ENCODE data around the gene MSANTD1.

The MSANTD1 gene

GRCh38 chr4:3233391-3234071 is 15.4 kb upstream of the MSANTD1 start:
- H3K27ac ChIP-seq (ENCODE audit: insufficient read depth in 1 of 2, low read depth in 1 of 2, low read length in 2 of 2, poor library complexity in 1 of 2, severe bottlenecking in 2 of 2), result no peak overlapping the region
- POLR2A ChIA-PET, result no interaction called here
- WGBS (ENCODE audit: insufficient coverage), result 95% methylated on average over 19 of the region's 21 CpGs
- CTCF ChIA-PET, result no interaction called here
- H3K36me3 ChIP-seq (ENCODE audit: control insufficient read depth in 4 of 4, insufficient read depth in 4 of 4, low read length in 3 of 4), result peaks cover 27 to 95% (median 65%) of the 10 kb centered on the region in 4 experiments
- DNase-seq, result no peak
- no peaks in the 10 kb centered on the region for H3K4me1 ChIP-seq (ENCODE audit: control extremely low read depth in 1 of 4, control insufficient read depth in 4 of 4, insufficient read depth in 4 of 4, low read length in 3 of 4)
- no peak overlapping the region for H3K4me3 ChIP-seq (ENCODE audit: control insufficient read depth in 1 of 7, extremely low read depth in 1 of 7, insufficient read depth in 4 of 7, low read depth in 2 of 7, low read length in 6 of 7)
- no peaks in the 10 kb centered on the region for H3K27me3 ChIP-seq (replicated peaks in 2 of 5; ENCODE audit: control insufficient read depth in 4 of 5, insufficient read depth in 5 of 5, low read length in 4 of 5)
- no peaks in the 10 kb centered on the region for H3K9me3 ChIP-seq (ENCODE audit: control extremely low read depth in 1 of 5, control insufficient read depth in 4 of 5, insufficient read depth in 2 of 5, low read depth in 1 of 5, low read length in 4 of 5)

GRCh38 chr4:3234171-3235029 is 14.6 kb upstream of the MSANTD1 start:
- Histone ChIP-seq H3K27me3 (replicated peaks in 2 of 5; ENCODE audit: control insufficient read depth in 4 of 5, insufficient read depth in 5 of 5, low read length in 4 of 5) (no peaks in the 10 kb centered on the region), H3K27ac (ENCODE audit: insufficient read depth in 1 of 2, low read depth in 1 of 2, low read length in 2 of 2, poor library complexity in 1 of 2, severe bottlenecking in 2 of 2) (no peak overlapping the region), H3K9me3 (ENCODE audit: control extremely low read depth in 1 of 5, control insufficient read depth in 4 of 5, insufficient read depth in 2 of 5, low read depth in 1 of 5, low read length in 4 of 5) (no peaks in the 10 kb centered on the region), H3K4me1 (ENCODE audit: control extremely low read depth in 1 of 4, control insufficient read depth in 4 of 4, insufficient read depth in 4 of 4, low read length in 3 of 4) (no peaks in the 10 kb centered on the region), H3K36me3 (ENCODE audit: control insufficient read depth in 4 of 4, insufficient read depth in 4 of 4, low read length in 3 of 4) (peaks cover 20 to 95% (median 62%) of the 10 kb centered on the region in 4 experiments), H3K4me3 (ENCODE audit: control insufficient read depth in 1 of 7, extremely low read depth in 1 of 7, insufficient read depth in 4 of 7, low read depth in 2 of 7, low read length in 6 of 7) (no peak overlapping the region)
- DNase-seq, result no peak
- CTCF ChIA-PET, result no interaction called here
- 96% methylated on average over 17 of the region's 23 CpGs for WGBS (ENCODE audit: insufficient coverage)
- POLR2A ChIA-PET, result no interaction called here

GRCh38 chr4:3235030-3235345 is 14.0 kb upstream of the MSANTD1 start:
- no peaks in the 10 kb centered on the region for H3K4me1 ChIP-seq (ENCODE audit: control extremely low read depth in 1 of 4, control insufficient read depth in 4 of 4, insufficient read depth in 4 of 4, low read length in 3 of 4)
- no peaks in the 10 kb centered on the region for H3K27me3 ChIP-seq (replicated peaks in 2 of 5; ENCODE audit: control insufficient read depth in 4 of 5, insufficient read depth in 5 of 5, low read length in 4 of 5)
- no peaks in the 10 kb centered on the region for H3K9me3 ChIP-seq (ENCODE audit: control extremely low read depth in 1 of 5, control insufficient read depth in 4 of 5, insufficient read depth in 2 of 5, low read depth in 1 of 5, low read length in 4 of 5)
- WGBS (ENCODE audit: insufficient coverage), result 98% methylated on average over 14 of the region's 14 CpGs
- H3K4me3 ChIP-seq (ENCODE audit: control insufficient read depth in 1 of 7, extremely low read depth in 1 of 7, insufficient read depth in 4 of 7, low read depth in 2 of 7, low read length in 6 of 7), result no peak overlapping the region
- peaks cover 17 to 95% (median 59%) of the 10 kb centered on the region in 4 experiments for H3K36me3 ChIP-seq (ENCODE audit: control insufficient read depth in 4 of 4, insufficient read depth in 4 of 4, low read length in 3 of 4)
- DNase-seq, result no peak
- POLR2A ChIA-PET, result no interaction called here
- H3K27ac ChIP-seq (ENCODE audit: insufficient read depth in 1 of 2, low read depth in 1 of 2, low read length in 2 of 2, poor library complexity in 1 of 2, severe bottlenecking in 2 of 2), result no peak overlapping the region
- CTCF ChIA-PET, result no interaction called here

- H3K27me3 ChIP-seq (replicated peaks in 2 of 5; ENCODE audit: control insufficient read depth in 4 of 5, insufficient read depth in 5 of 5, low read length in 4 of 5), result no peaks in the 10 kb centered on the region
- H3K4me3 ChIP-seq (ENCODE audit: control insufficient read depth in 1 of 7, extremely low read depth in 1 of 7, insufficient read depth in 4 of 7, low read depth in 2 of 7, low read length in 6 of 7), result no peak overlapping the region
- DNase-seq, result no peak
- over 99% methylated on average over 11 of the region's 11 CpGs for WGBS (ENCODE audit: insufficient coverage)
- H3K36me3 ChIP-seq (ENCODE audit: control insufficient read depth in 4 of 4, insufficient read depth in 4 of 4, low read length in 3 of 4), result peaks cover 17 to 95% (median 58%) of the 10 kb centered on the region in 4 experiments
- H3K9me3 ChIP-seq (ENCODE audit: control extremely low read depth in 1 of 5, control insufficient read depth in 4 of 5, insufficient read depth in 2 of 5, low read depth in 1 of 5, low read length in 4 of 5), result no peaks in the 10 kb centered on the region
- H3K27ac ChIP-seq (ENCODE audit: insufficient read depth in 1 of 2, low read depth in 1 of 2, low read length in 2 of 2, poor library complexity in 1 of 2, severe bottlenecking in 2 of 2), result no peak overlapping the region
- ChIA-PET CTCF (no interaction called here), POLR2A (no interaction called here)
- H3K4me1 ChIP-seq (ENCODE audit: control extremely low read depth in 1 of 4, control insufficient read depth in 4 of 4, insufficient read depth in 4 of 4, low read length in 3 of 4), result no peaks in the 10 kb centered on the region
These were observed 13.4 kb upstream of the MSANTD1 start for GRCh38 chr4:3235581-3235980.

GRCh38 chr4:3236326-3236878 is 12.6 kb upstream of the MSANTD1 start:
- ChIA-PET CTCF (no interaction called here), POLR2A (no interaction called here)
- no peaks in the 10 kb centered on the region for H3K9me3 ChIP-seq (ENCODE audit: control extremely low read depth in 1 of 5, control insufficient read depth in 4 of 5, insufficient read depth in 2 of 5, low read depth in 1 of 5, low read length in 4 of 5)
- no peak for DNase-seq
- H3K4me1 ChIP-seq (ENCODE audit: control extremely low read depth in 1 of 4, control insufficient read depth in 4 of 4, insufficient read depth in 4 of 4, low read length in 3 of 4), result no peaks in the 10 kb centered on the region
- H3K36me3 ChIP-seq (ENCODE audit: control insufficient read depth in 4 of 4, insufficient read depth in 4 of 4, low read length in 3 of 4), result peaks cover 22 to 95% (median 57%) of the 10 kb centered on the region in 4 experiments
- no peak overlapping the region for H3K27ac ChIP-seq (ENCODE audit: insufficient read depth in 1 of 2, low read depth in 1 of 2, low read length in 2 of 2, poor library complexity in 1 of 2, severe bottlenecking in 2 of 2)
- 100% methylated on average over 7 of the region's 9 CpGs for WGBS (ENCODE audit: insufficient coverage)
- H3K27me3 ChIP-seq (replicated peaks in 2 of 5; ENCODE audit: control insufficient read depth in 4 of 5, insufficient read depth in 5 of 5, low read length in 4 of 5), result no peaks in the 10 kb centered on the region
- H3K4me3 ChIP-seq (ENCODE audit: control insufficient read depth in 1 of 7, extremely low read depth in 1 of 7, insufficient read depth in 4 of 7, low read depth in 2 of 7, low read length in 6 of 7), result no peak overlapping the region

- POLR2A ChIA-PET, result no interaction called here
- Histone ChIP-seq H3K4me3 (ENCODE audit: control insufficient read depth in 1 of 7, extremely low read depth in 1 of 7, insufficient read depth in 4 of 7, low read depth in 2 of 7, low read length in 6 of 7) (no peak overlapping the region), H3K9me3 (ENCODE audit: control extremely low read depth in 1 of 5, control insufficient read depth in 4 of 5, insufficient read depth in 2 of 5, low read depth in 1 of 5, low read length in 4 of 5) (no peaks in the 10 kb centered on the region), H3K27me3 (replicated peaks in 2 of 5; ENCODE audit: control insufficient read depth in 4 of 5, insufficient read depth in 5 of 5, low read length in 4 of 5) (no peaks in the 10 kb centered on the region), H3K4me1 (ENCODE audit: control extremely low read depth in 1 of 4, control insufficient read depth in 4 of 4, insufficient read depth in 4 of 4, low read length in 3 of 4) (no peaks in the 10 kb centered on the region), H3K36me3 (ENCODE audit: control insufficient read depth in 4 of 4, insufficient read depth in 4 of 4, low read length in 3 of 4) (peaks cover 22 to 95% (median 54%) of the 10 kb centered on the region in 4 experiments), H3K27ac (ENCODE audit: insufficient read depth in 1 of 2, low read depth in 1 of 2, low read length in 2 of 2, poor library complexity in 1 of 2, severe bottlenecking in 2 of 2) (no peak overlapping the region)
- CTCF ChIA-PET, result no interaction called here
- 97% methylated on average over 19 of the region's 19 CpGs for WGBS (ENCODE audit: insufficient coverage)
- no peak for DNase-seq
These were observed 11.7 kb upstream of the MSANTD1 start for GRCh38 chr4:3237266-3237665.

Data from common myeloid progenitor, CD34-positive (primary cell).